Upper lobe of right lung (tissue), 1 donor: ENCODE data around the gene GRK4. TPM values are rescaled to one million over a fixed set of nuclear protein-coding genes. Genes with fewer than 3 reads are reported as not detected.
A peak's percentile ranks its signal among the peaks of the same experiment; 100 is the strongest.

Source experiments
- ATAC-seq: fragments of 200-7000 bp; cut with Tn5 transposase; one replicate; pipeline ENCODE4 v1.9.1; 2020; ENCODE audit warnings: mild to moderate bottlenecking, moderate library complexity
- DNase-seq: peaks from one replicate; pipeline ENCODE4 v3.0.0-alpha.2; 2020
- H3K27ac ChIP-seq: fragments of 200-600 bp; one replicate; pipeline ENCODE4 v1.8.0; 2022
- H3K27me3 ChIP-seq: fragments of 200-600 bp; one replicate; pipeline ENCODE4 v1.8.0; 2022; ENCODE audit warnings: mild to moderate bottlenecking
- H3K36me3 ChIP-seq: fragments of 200-600 bp; one replicate; pipeline ENCODE4 v1.8.0; 2022
- H3K4me1 ChIP-seq: fragments of 200-600 bp; one replicate; pipeline ENCODE4 v1.8.0; 2022
- H3K4me3 ChIP-seq: fragments of 200-600 bp; one replicate; pipeline ENCODE4 v1.8.0; 2022; ENCODE audit warnings: mild to moderate bottlenecking
- H3K9me3 ChIP-seq: fragments of 200-600 bp; one replicate; pipeline ENCODE4 v1.8.0; 2022
- CTCF ChIP-seq: fragments of 200-600 bp; IDR thresholded peaks from one replicate; pipeline ENCODE4 v1.8.0; 2022; ENCODE audit warnings: antibody characterized with exemption
- intact Hi-C: fragments of 100-400 bp; cut with DNase I; formaldehyde crosslinking; loops from one replicate; pipeline ENCODE4 v1.11.0; 2022
- total RNA-seq: library from RNA; stranded (reverse); fragmentation: NEBNext Ultra II Directional; extraction: Animal tissue kit (Norgen Biotek cat#: 25700); gene quantifications from one replicate; pipeline ENCODE4 v1.2.1, GENCODE V29; 2021
- donor health status: DM: no; HTN: yes; CAD: no; lungs with severe emphysema.

GRK4 gene
- total RNA-seq, 1 donor from 2014 or later, result 8.0 TPM

- intact Hi-C loops, result loop anchor here (10.0 kb wide), 1 partner anchor 89 kb away; the partner anchor contains the start of gene ADD1
- no peak for DNase-seq
- TF ChIP-seq CTCF, result no peak
- Histone ChIP-seq H3K9me3 (no peaks in the 10 kb centered on the region), H3K27ac (peak overlapping the region; percentile 83), H3K27me3 (no peaks in the 10 kb centered on the region), H3K36me3 (peaks cover 37% of the 10 kb centered on the region), H3K4me1 (peaks cover 62% of the 10 kb centered on the region), H3K4me3 (peak overlapping the region; percentile 67)
- no peak for ATAC-seq
Observed at GRCh38 chr4:2933566-2934076, 29.8 kb upstream of the GRK4 start.

GRCh38 chr4:2934077-2934812, 29.1 kb upstream of the GRK4 start:
- intact Hi-C loops, result loop anchor here (10.0 kb wide), 1 partner anchor 89 kb away; the partner anchor contains the start of gene ADD1
- ATAC-seq (peak; percentile 8), DNase-seq (peak; percentile 86)

GRCh38 chr4:2934813-2935761, 28.3 kb upstream of the GRK4 start:
- no peaks in the 10 kb centered on the region for H3K9me3 ChIP-seq
- DNase-seq (peak; percentile 98), ATAC-seq (peak; percentile 76)
- intact Hi-C loops, result loop anchor here (10.0 kb wide), 1 partner anchor 90 kb away; the partner anchor contains the start of gene ADD1
- peak overlapping the region; percentile 67 for H3K4me3 ChIP-seq
- no peak for TF ChIP-seq CTCF
- peaks cover 41% of the 10 kb centered on the region for H3K36me3 ChIP-seq
- H3K27me3 ChIP-seq, result no peaks in the 10 kb centered on the region
- H3K27ac ChIP-seq, result peak overlapping the region; percentile 83
- peaks cover 56% of the 10 kb centered on the region for H3K4me1 ChIP-seq

More at GRCh38 chr4:2934077-2934812, 29.1 kb upstream of the GRK4 start:
- Histone ChIP-seq H3K4me1 (peaks cover 62% of the 10 kb centered on the region), H3K4me3 (peak overlapping the region; percentile 67), H3K27me3 (no peaks in the 10 kb centered on the region), H3K36me3 (peaks cover 37% of the 10 kb centered on the region), H3K9me3 (no peaks in the 10 kb centered on the region), H3K27ac (peak overlapping the region; percentile 83)
- no peak for TF ChIP-seq CTCF

- TF ChIP-seq CTCF, result no peak
- no peak for ATAC-seq
- peak; percentile 47 for DNase-seq
- intact Hi-C loops, result loop anchor here (10.0 kb wide), 1 partner anchor 91 kb away; the partner anchor contains the start of gene ADD1
- Histone ChIP-seq H3K9me3 (no peaks in the 10 kb centered on the region), H3K36me3 (peaks cover 50% of the 10 kb centered on the region), H3K4me3 (peak overlapping the region; percentile 67), H3K27ac (peak overlapping the region; percentile 83), H3K4me1 (peaks cover 49% of the 10 kb centered on the region), H3K27me3 (no peaks in the 10 kb centered on the region)
Observed at GRCh38 chr4:2935762-2936743, 27.3 kb upstream of the GRK4 start.
